ENCODE results near the gene IMMT. TPM values are rescaled to one million over a fixed set of nuclear protein-coding genes. Genes with fewer than 3 reads are reported as not detected.

IMMT gene
- total and polyA plus RNA-seq, 9 of the 15 experiments (the other 6 are each of a cell fraction or from before 2014, with no cell fraction given): 119 to 294 (median 140) TPM

DNA sequence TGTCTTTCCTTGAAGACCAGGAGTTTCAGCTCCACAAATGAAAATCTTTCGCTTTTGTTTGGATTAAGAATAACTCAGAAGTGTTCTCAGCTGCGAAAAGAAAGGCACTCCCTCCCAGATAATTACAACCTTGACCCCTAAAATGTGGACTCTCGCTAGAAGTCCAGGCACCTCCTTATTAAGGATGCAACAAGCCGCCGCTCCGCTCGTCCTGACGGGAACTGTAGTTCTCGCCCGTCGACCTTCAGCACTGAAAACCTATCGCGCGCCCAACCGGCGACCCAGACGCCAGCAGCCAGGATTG is 559 bp downstream of the IMMT start (continued):
- no peak for TF ChIP-seq SMARCC2 (IDR thresholded peaks at IDR 0.05; ENCODE audit: low read depth)
- no peak for TF ChIP-seq ZC3H4 (CRISPR knock-in tag; IDR thresholded peaks at IDR 0.05; ENCODE audit: borderline replicate concordance)
- no peak for TF ChIP-seq ESRRB (CRISPR knock-in tag; IDR thresholded peaks at IDR 0.05; ENCODE audit: borderline replicate concordance)
- no peak for TF ChIP-seq POLR2AphosphoS5 (IDR thresholded peaks at IDR 0.05; ENCODE audit: control insufficient read depth, insufficient read depth, low read depth, low read length)

DNA sequence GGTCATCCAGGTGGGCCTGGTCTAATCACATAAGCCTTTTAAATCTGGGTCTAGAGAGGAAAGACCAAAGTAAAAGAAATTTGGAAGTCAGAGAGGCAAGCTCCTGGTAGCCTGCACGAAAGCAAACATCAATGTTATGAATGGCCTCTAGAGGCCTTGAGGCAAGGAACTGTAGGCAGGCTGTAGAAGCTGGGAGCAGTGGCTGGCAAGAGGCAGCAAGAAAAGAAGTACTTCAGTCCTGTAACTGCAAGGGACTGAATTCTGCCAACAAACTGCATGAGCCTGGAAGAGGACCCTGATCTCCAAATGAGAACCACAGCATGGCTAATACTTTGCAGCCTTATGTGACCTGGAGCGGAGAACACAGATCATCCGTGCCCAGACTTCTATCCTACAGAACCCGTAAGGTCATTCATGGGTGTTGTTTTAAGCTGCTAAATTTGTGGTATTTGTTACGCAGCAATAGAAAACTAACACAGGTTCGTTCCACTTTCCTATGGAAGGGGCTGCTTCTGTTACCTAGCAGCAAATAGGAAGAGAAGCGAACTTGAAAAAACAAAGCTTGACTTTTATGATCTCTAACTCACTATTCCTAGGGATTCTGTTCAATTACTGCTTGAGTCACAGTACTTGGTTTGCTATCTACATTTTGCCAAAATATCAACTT is 1.2 kb downstream of the IMMT start:
- peak overlapping the region; percentile 98 for H3K4me2 ChIP-seq (ENCODE audit: insufficient read depth, low read length)
- peaks cover 82% of the 10 kb centered on the region for H3K79me2 ChIP-seq (ENCODE audit: control insufficient read depth, insufficient read depth, low read length)
- in situ Hi-C loops (cut with MboI) (no loop called here), intact Hi-C loops (cut with micrococcal nuclease) (loop anchor here (5.0 kb wide), 1 partner anchor 48 kb away; no protein-coding TSS in a partner anchor)
- no peak overlapping the region for H2AFZ ChIP-seq (ENCODE audit: low read depth, low read length)
- BruUV-seq (replicated peaks): TSS peak; percentile 46
- FAIRE-seq (peak; percentile 32), DNase-seq (ENCODE audit: extremely low read depth in 1 of 4, low spot score in 3 of 4) (peak in 1 of 4 experiments; percentile 64), ATAC-seq (peak; percentile 6; the same call in 2 of the 3 replicates)
- ChIA-PET CTCF (ENCODE audit: low intra/inter-chr PET ratio) (no interaction called here), POLR2A (interaction anchor here (0.5 to 13.6 kb wide), 13 partner anchors 8 to 579 kb away, joined by 3 to 134 read pairs (median 7); partner anchors contain the start of genes POLR1A and PTCD3)
- no peaks in the 10 kb centered on the region for H3K9me3 ChIP-seq (replicated peaks; ENCODE audit: control insufficient read depth, insufficient read depth, low read depth, low read length)
- H3K27me3 ChIP-seq (ENCODE audit: control insufficient read depth in 2 of 2, insufficient read depth in 2 of 2, low read length in 2 of 2): no peaks in the 10 kb centered on the region
- H3K9ac ChIP-seq (ENCODE audit: insufficient read depth in 1 of 2, low read depth in 2 of 2, low read length in 2 of 2): peak overlapping the region; percentile 69 to 96
- peak overlapping the region; percentile 79 for H3K4me3 ChIP-seq
- H3K27ac ChIP-seq (ENCODE audit: extremely low read depth, low read depth, low read length): peak overlapping the region; percentile 98
- H3K4me1 ChIP-seq (replicated peaks in 1 of 2; ENCODE audit: control insufficient read depth in 2 of 2, insufficient read depth in 2 of 2, low read length in 2 of 2): peaks cover 24 to 48% of the 10 kb centered on the region in 2 experiments
- no peaks in the 10 kb centered on the region for H3K9me1 ChIP-seq (ENCODE audit: control insufficient read depth, insufficient read depth, low read length)
- 12% methylated on average over 7 of the region's 7 CpGs for WGBS (ENCODE audit: insufficient coverage, low coverage, missing lambda C conversion rate)
- H4K20me1 ChIP-seq (replicated peaks; ENCODE audit: control insufficient read depth, insufficient read depth, low read length): no peaks in the 10 kb centered on the region
- peaks cover 33% of the 10 kb centered on the region for H3K36me3 ChIP-seq (ENCODE audit: control insufficient read depth, insufficient read depth, low read length)
- TF ChIP-seq XRCC5 (IDR thresholded peaks at IDR 0.05; ENCODE audit: low read depth, low read length): 0 out of 2 replicates have a peak, but pooled peaks have one; percentile 33
- 0 out of 4 replicates have a peak, but pooled peaks of 1 of the 2 experiments have one; percentile 32 for TF ChIP-seq KDM1A (IDR thresholded peaks at IDR 0.05)
- no peak for TF ChIP-seq MCM7 (IDR thresholded peaks at IDR 0.05)
- TF ChIP-seq, protein P1, sequence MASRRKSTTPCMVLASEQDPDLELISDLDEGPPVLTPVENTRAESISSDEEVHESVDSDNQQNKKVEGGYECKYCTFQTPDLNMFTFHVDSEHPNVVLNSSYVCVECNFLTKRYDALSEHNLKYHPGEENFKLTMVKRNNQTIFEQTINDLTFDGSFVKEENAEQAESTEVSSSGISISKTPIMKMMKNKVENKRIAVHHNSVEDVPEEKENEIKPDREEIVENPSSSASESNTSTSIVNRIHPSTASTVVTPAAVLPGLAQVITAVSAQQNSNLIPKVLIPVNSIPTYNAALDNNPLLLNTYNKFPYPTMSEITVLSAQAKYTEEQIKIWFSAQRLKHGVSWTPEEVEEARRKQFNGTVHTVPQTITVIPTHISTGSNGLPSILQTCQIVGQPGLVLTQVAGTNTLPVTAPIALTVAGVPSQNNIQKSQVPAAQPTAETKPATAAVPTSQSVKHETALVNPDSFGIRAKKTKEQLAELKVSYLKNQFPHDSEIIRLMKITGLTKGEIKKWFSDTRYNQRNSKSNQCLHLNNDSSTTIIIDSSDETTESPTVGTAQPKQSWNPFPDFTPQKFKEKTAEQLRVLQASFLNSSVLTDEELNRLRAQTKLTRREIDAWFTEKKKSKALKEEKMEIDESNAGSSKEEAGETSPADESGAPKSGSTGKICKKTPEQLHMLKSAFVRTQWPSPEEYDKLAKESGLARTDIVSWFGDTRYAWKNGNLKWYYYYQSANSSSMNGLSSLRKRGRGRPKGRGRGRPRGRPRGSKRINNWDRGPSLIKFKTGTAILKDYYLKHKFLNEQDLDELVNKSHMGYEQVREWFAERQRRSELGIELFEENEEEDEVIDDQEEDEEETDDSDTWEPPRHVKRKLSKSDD (conservative IDR thresholded peaks at IDR 0.05; ENCODE audit: low read length): no peak
- TF ChIP-seq, protein P2, sequence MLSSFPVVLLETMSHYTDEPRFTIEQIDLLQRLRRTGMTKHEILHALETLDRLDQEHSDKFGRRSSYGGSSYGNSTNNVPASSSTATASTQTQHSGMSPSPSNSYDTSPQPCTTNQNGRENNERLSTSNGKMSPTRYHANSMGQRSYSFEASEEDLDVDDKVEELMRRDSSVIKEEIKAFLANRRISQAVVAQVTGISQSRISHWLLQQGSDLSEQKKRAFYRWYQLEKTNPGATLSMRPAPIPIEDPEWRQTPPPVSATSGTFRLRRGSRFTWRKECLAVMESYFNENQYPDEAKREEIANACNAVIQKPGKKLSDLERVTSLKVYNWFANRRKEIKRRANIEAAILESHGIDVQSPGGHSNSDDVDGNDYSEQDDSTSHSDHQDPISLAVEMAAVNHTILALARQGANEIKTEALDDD (IDR thresholded peaks at IDR 0.05): 0 out of 2 replicates have a peak, but pooled peaks have one; percentile 5
- TF ChIP-seq ARID2 (IDR thresholded peaks at IDR 0.05): no peak
- TF ChIP-seq, protein P3, sequence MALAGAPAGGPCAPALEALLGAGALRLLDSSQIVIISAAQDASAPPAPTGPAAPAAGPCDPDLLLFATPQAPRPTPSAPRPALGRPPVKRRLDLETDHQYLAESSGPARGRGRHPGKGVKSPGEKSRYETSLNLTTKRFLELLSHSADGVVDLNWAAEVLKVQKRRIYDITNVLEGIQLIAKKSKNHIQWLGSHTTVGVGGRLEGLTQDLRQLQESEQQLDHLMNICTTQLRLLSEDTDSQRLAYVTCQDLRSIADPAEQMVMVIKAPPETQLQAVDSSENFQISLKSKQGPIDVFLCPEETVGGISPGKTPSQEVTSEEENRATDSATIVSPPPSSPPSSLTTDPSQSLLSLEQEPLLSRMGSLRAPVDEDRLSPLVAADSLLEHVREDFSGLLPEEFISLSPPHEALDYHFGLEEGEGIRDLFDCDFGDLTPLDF (CRISPR knock-in tag; IDR thresholded peaks at IDR 0.05): no peak
- TF ChIP-seq, protein P4, sequence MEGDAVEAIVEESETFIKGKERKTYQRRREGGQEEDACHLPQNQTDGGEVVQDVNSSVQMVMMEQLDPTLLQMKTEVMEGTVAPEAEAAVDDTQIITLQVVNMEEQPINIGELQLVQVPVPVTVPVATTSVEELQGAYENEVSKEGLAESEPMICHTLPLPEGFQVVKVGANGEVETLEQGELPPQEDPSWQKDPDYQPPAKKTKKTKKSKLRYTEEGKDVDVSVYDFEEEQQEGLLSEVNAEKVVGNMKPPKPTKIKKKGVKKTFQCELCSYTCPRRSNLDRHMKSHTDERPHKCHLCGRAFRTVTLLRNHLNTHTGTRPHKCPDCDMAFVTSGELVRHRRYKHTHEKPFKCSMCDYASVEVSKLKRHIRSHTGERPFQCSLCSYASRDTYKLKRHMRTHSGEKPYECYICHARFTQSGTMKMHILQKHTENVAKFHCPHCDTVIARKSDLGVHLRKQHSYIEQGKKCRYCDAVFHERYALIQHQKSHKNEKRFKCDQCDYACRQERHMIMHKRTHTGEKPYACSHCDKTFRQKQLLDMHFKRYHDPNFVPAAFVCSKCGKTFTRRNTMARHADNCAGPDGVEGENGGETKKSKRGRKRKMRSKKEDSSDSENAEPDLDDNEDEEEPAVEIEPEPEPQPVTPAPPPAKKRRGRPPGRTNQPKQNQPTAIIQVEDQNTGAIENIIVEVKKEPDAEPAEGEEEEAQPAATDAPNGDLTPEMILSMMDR (IDR thresholded peaks at IDR 0.05 in 2 of 3, conservative IDR thresholded peaks at IDR 0.05 in 1 of 3; ENCODE audit: insufficient read depth in 2 of 3, low read depth in 1 of 3, low read length in 3 of 3): peak; percentile 22 to 27 (median 26); a peak in 2 of 6 replicates
- TF ChIP-seq CSDE1 (IDR thresholded peaks at IDR 0.05): 0 out of 4 replicates have a peak, but pooled peaks of 1 of the 2 experiments have one; percentile 43

Data from K562 (cell line).